ENCODE results near the gene BLM. TPM values are rescaled to one million over a fixed set of nuclear protein-coding genes. Genes with fewer than 3 reads are reported as not detected.

Gene BLM
- total RNA-seq, 1 experiment from 2014 or later = 24.6 TPM

GRCh38 chr15:90742087-90742486 lies 24.9 kb downstream of the BLM start:
- Histone ChIP-seq H3K4me1 (ENCODE audit: control insufficient read depth in 1 of 2, insufficient read depth in 2 of 2, low read length in 2 of 2) (no peaks in the 10 kb centered on the region), H3K9ac (ENCODE audit: low read length) (no peak overlapping the region), H4K20me1 (ENCODE audit: insufficient read depth) (peaks cover under 1% of the 10 kb centered on the region; the same call in 1 of the 2 replicates), H3K27me3 (ENCODE audit: insufficient read depth, low read length) (no peaks in the 10 kb centered on the region), H3K36me3 (ENCODE audit: control insufficient read depth in 1 of 2, insufficient read depth in 2 of 2, low read length in 2 of 2) (no peaks in the 10 kb centered on the region), H3K9me2 (ENCODE audit: insufficient read depth) (no peaks in the 10 kb centered on the region), H3K79me2 (ENCODE audit: insufficient read depth, low read length) (peaks cover 78% of the 10 kb centered on the region), H3K27ac (ENCODE audit: low read depth, low read length) (no peak overlapping the region), H3K9me3 (ENCODE audit: control insufficient read depth in 1 of 2, insufficient read depth in 1 of 2, low read depth in 1 of 2, low read length in 2 of 2) (no peaks in the 10 kb centered on the region), H3K4me3 (replicated peaks in 1 of 2; ENCODE audit: low read depth in 1 of 2, low read length in 2 of 2) (no peak overlapping the region), H2AFZ (ENCODE audit: low read depth, low read length, poor library complexity, severe bottlenecking) (no peak overlapping the region), H3K4me2 (ENCODE audit: low read length) (no peak overlapping the region)
- RAD21 ChIA-PET (ENCODE audit: low non-redundant PET in 1 of 2, low total read pairs in 2 of 2, uncharacterized antibody in 2 of 2, unreplicated experiment in 2 of 2) = no interaction called here
- DNase-seq (ENCODE audit: low read depth, low spot score) (no peak), ATAC-seq (no peak)
- CTCF ChIA-PET = no interaction called here
- intact Hi-C loops (cut with micrococcal nuclease) = no loop called here
- TF ChIP-seq MAX (IDR thresholded peaks at IDR 0.05) (no peak), CBX3 (IDR thresholded peaks at IDR 0.05; ENCODE audit: low read depth) (no peak), POLR2AphosphoS5 (IDR thresholded peaks at IDR 0.05; ENCODE audit: low read depth, low read length) (no peak), EGR1 (IDR thresholded peaks at IDR 0.05; ENCODE audit: low read depth) (no peak), POLR2A (IDR thresholded peaks at IDR 0.05; ENCODE audit: borderline replicate concordance, extremely low read depth, insufficient read depth, insufficient read length) (no peak), CEBPB (IDR thresholded peaks at IDR 0.05; ENCODE audit: low read depth) (no peak), SP1 (IDR thresholded peaks at IDR 0.05; ENCODE audit: low read depth) (no peak), JUND (IDR thresholded peaks at IDR 0.05) (no peak), FOSL1 (IDR thresholded peaks at IDR 0.05; ENCODE audit: low read depth) (no peak), TCF7L2 (IDR thresholded peaks at IDR 0.05; ENCODE audit: borderline replicate concordance, extremely low read depth, insufficient read depth, insufficient read length) (no peak), SRF (IDR thresholded peaks at IDR 0.05; ENCODE audit: low read depth) (no peak), EZH2 (IDR thresholded peaks at IDR 0.05) (no peak), ZFX (IDR thresholded peaks at IDR 0.05) (no peak), ELF1 (IDR thresholded peaks at IDR 0.05; ENCODE audit: borderline replicate concordance, low read depth) (no peak), EZH2phosphoT487 (IDR thresholded peaks at IDR 0.05; ENCODE audit: borderline replicate concordance) (no peak)
- TF ChIP-seq, protein P1, sequence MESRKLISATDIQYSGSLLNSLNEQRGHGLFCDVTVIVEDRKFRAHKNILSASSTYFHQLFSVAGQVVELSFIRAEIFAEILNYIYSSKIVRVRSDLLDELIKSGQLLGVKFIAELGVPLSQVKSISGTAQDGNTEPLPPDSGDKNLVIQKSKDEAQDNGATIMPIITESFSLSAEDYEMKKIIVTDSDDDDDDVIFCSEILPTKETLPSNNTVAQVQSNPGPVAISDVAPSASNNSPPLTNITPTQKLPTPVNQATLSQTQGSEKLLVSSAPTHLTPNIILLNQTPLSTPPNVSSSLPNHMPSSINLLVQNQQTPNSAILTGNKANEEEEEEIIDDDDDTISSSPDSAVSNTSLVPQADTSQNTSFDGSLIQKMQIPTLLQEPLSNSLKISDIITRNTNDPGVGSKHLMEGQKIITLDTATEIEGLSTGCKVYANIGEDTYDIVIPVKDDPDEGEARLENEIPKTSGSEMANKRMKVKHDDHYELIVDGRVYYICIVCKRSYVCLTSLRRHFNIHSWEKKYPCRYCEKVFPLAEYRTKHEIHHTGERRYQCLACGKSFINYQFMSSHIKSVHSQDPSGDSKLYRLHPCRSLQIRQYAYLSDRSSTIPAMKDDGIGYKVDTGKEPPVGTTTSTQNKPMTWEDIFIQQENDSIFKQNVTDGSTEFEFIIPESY (IDR thresholded peaks at IDR 0.05; ENCODE audit: extremely low read depth, insufficient replicate concordance, low read length) = no peak
- TF ChIP-seq, protein P2, sequence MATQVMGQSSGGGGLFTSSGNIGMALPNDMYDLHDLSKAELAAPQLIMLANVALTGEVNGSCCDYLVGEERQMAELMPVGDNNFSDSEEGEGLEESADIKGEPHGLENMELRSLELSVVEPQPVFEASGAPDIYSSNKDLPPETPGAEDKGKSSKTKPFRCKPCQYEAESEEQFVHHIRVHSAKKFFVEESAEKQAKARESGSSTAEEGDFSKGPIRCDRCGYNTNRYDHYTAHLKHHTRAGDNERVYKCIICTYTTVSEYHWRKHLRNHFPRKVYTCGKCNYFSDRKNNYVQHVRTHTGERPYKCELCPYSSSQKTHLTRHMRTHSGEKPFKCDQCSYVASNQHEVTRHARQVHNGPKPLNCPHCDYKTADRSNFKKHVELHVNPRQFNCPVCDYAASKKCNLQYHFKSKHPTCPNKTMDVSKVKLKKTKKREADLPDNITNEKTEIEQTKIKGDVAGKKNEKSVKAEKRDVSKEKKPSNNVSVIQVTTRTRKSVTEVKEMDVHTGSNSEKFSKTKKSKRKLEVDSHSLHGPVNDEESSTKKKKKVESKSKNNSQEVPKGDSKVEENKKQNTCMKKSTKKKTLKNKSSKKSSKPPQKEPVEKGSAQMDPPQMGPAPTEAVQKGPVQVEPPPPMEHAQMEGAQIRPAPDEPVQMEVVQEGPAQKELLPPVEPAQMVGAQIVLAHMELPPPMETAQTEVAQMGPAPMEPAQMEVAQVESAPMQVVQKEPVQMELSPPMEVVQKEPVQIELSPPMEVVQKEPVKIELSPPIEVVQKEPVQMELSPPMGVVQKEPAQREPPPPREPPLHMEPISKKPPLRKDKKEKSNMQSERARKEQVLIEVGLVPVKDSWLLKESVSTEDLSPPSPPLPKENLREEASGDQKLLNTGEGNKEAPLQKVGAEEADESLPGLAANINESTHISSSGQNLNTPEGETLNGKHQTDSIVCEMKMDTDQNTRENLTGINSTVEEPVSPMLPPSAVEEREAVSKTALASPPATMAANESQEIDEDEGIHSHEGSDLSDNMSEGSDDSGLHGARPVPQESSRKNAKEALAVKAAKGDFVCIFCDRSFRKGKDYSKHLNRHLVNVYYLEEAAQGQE (IDR thresholded peaks at IDR 0.05; ENCODE audit: low read depth) = no peak
- TF ChIP-seq, protein P3, sequence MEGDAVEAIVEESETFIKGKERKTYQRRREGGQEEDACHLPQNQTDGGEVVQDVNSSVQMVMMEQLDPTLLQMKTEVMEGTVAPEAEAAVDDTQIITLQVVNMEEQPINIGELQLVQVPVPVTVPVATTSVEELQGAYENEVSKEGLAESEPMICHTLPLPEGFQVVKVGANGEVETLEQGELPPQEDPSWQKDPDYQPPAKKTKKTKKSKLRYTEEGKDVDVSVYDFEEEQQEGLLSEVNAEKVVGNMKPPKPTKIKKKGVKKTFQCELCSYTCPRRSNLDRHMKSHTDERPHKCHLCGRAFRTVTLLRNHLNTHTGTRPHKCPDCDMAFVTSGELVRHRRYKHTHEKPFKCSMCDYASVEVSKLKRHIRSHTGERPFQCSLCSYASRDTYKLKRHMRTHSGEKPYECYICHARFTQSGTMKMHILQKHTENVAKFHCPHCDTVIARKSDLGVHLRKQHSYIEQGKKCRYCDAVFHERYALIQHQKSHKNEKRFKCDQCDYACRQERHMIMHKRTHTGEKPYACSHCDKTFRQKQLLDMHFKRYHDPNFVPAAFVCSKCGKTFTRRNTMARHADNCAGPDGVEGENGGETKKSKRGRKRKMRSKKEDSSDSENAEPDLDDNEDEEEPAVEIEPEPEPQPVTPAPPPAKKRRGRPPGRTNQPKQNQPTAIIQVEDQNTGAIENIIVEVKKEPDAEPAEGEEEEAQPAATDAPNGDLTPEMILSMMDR (IDR thresholded peaks at IDR 0.05 in 2 of 3, conservative IDR thresholded peaks at IDR 0.05 in 1 of 3; ENCODE audit: borderline replicate concordance in 1 of 3, insufficient read depth in 1 of 3, low read depth in 2 of 3, low read length in 2 of 3) = no peak
- POLR2A ChIA-PET = no interaction called here
- BruUV-seq (replicated peaks) = no TSS peak

Data from HCT116 (cell line).